HepG2 (cell line): ENCODE data around the gene PALM2AKAP2. TPM values are rescaled to one million over a fixed set of nuclear protein-coding genes. Genes with fewer than 3 reads are reported as not detected.

Experiments
- ATAC-seq: fragments of 200-7000 bp; cut with Tn5 transposase; 3 replicates; pipeline ENCODE4 v1.9.1; 2020; ENCODE audit warnings: mild to moderate bottlenecking, moderate library complexity
- BruUV-seq: library from RNA; stranded (reverse); fragments of 400-500 nt; replicated peaks from 2 replicates; lab custom pipeline; 2021; lab: Mats Ljungman, UMichigan
- CTCF ChIA-PET: fragments of 300-600 bp; formaldehyde crosslinking; extraction: SDS; loops from one replicate; lab custom pipeline; 2021; ENCODE audit warnings: low total read pairs, inconsistent platforms, low intra/inter-chr PET ratio; lab: Yijun Ruan, JAX
- POLR2A ChIA-PET: fragments of 350-600 bp; sonication (Branson Sonifier 250); formaldehyde crosslinking; loops from one replicate; lab custom pipeline; 2020; ENCODE audit warnings: antibody characterized with exemption, inconsistent platforms; lab: Yijun Ruan, JAX
- DNase-seq: peaks from one replicate; pipeline ENCODE4 v3.0.0-alpha.2; 2015; ENCODE audit warnings: low spot score
- FAIRE-seq: peaks from 3 replicates; lab custom pipeline; 2011; peaks lifted over from hg19 to GRCh38; lab: Jason Lieb, UNC
- H2AFZ ChIP-seq: one replicate; pipeline ENCODE4 v1.6.1; 2011; ENCODE audit warnings: low read length, inconsistent platforms
- H3K27ac ChIP-seq: fragments of 300-600 bp; 3 replicates; pipeline ENCODE4 v1.8.0; 2011; ENCODE audit warnings: mixed run types, mild to moderate bottlenecking, mixed read lengths, low read length, inconsistent platforms; ENCODE audit not compliant: insufficient read depth; ENCODE audit errors: extremely low read length
- H3K27me3 ChIP-seq, 2 experiments: fragments of 200-600 bp in 1 of 2; 2 replicates in 1 of 2; 3 replicates in 1 of 2; pipeline versions ENCODE4 v1.6.0 to v1.8.0; 2011; ENCODE audit warnings: low read length in 2 of 2, mild to moderate bottlenecking in 2 of 2, moderate library complexity in 2 of 2, inconsistent platforms in 1 of 2; ENCODE audit not compliant: insufficient read depth in 2 of 2, control insufficient read depth in 1 of 2
- H3K36me3 ChIP-seq, 2 experiments: fragments of 200-600 bp in 1 of 2; replicated peaks in 1 of 2; 2 replicates in 1 of 2; 3 replicates in 1 of 2; pipeline versions ENCODE4 v1.5.1 to v1.8.0; 2011; ENCODE audit warnings: low read length in 2 of 2, inconsistent platforms in 1 of 2; ENCODE audit not compliant: insufficient read depth in 2 of 2, control insufficient read depth in 1 of 2
- H3K4me1 ChIP-seq: 2 replicates; pipeline ENCODE4 v1.5.1; 2012; ENCODE audit warnings: low read length, inconsistent platforms; ENCODE audit not compliant: insufficient read depth
- H3K4me2 ChIP-seq: 2 replicates; pipeline ENCODE4 v1.6.0; 2011; ENCODE audit warnings: low read depth, low read length, inconsistent platforms
- H3K4me3 ChIP-seq, 3 experiments: fragments of 200-600 bp in 1 of 3; sonication (generic), shearing (Covaris generic) in 1 of 3; replicated peaks in 1 of 3; 2 replicates each; pipeline ENCODE4 v1.5.1; 2011 to 2016; ENCODE audit warnings: low read length in 3 of 3, inconsistent platforms in 2 of 3, low read depth in 2 of 3, mild to moderate bottlenecking in 2 of 3, control low read depth in 1 of 3, mixed read lengths in 1 of 3; ENCODE audit not compliant: insufficient read depth in 1 of 3
- H3K79me2 ChIP-seq: one replicate; pipeline ENCODE4 v1.6.1; 2011; ENCODE audit warnings: low read length, inconsistent platforms; ENCODE audit not compliant: insufficient read depth
- H3K9ac ChIP-seq: 2 replicates; pipeline ENCODE4 v1.6.0; 2011; ENCODE audit warnings: mild to moderate bottlenecking, low read depth, low read length, inconsistent platforms; ENCODE audit not compliant: insufficient read depth
- H3K9me3 ChIP-seq: 2 replicates; pipeline ENCODE4 v1.5.1; 2012; ENCODE audit warnings: mild to moderate bottlenecking, low read length
- H4K20me1 ChIP-seq: 2 replicates; pipeline ENCODE4 v1.6.0; 2011; ENCODE audit warnings: inconsistent platforms, mild to moderate bottlenecking, low read length, moderate library complexity; ENCODE audit not compliant: insufficient read depth
- ATF6 ChIP-seq: sonication (generic); formaldehyde crosslinking; conservative IDR thresholded peaks from 2 replicates; pipeline ENCODE4 v1.4.0; 2020; ENCODE audit warnings: missing genetic modification reagents
- DPF2 ChIP-seq: sonication (generic); formaldehyde crosslinking; IDR thresholded peaks from 2 replicates; pipeline ENCODE4 v1.4.0; 2020; ENCODE audit warnings: mild to moderate bottlenecking, low read depth, missing genetic modification reagents, borderline replicate concordance
- HOXA3 ChIP-seq: sonication (generic); formaldehyde crosslinking; IDR thresholded peaks from 2 replicates; pipeline ENCODE4 v1.5.0; 2020; ENCODE audit warnings: missing genetic modification reagents
- HOXA7 ChIP-seq: sonication (generic); formaldehyde crosslinking; IDR thresholded peaks from 2 replicates; pipeline ENCODE4 v1.8.1; 2022; ENCODE audit warnings: mild to moderate bottlenecking, missing genetic modification reagents, moderate library complexity
- MATR3 ChIP-seq: sonication (generic); formaldehyde crosslinking; IDR thresholded peaks from 2 replicates; pipeline ENCODE4 v1.4.0; 2020; ENCODE audit warnings: missing genetic modification reagents
- PREB ChIP-seq: sonication (generic); formaldehyde crosslinking; IDR thresholded peaks from 2 replicates; pipeline ENCODE4 v1.4.0; 2020; ENCODE audit warnings: missing genetic modification reagents
- ZNF292 ChIP-seq: sonication (generic); formaldehyde crosslinking; IDR thresholded peaks from 2 replicates; pipeline ENCODE4 v1.8.1; 2022; ENCODE audit warnings: mild to moderate bottlenecking, low read depth, missing genetic modification reagents, borderline replicate concordance
- ZNF501 ChIP-seq: sonication (generic); formaldehyde crosslinking; IDR thresholded peaks from 2 replicates; pipeline ENCODE4 v1.5.1; 2020; ENCODE audit warnings: mild to moderate bottlenecking, moderate library complexity, missing genetic modification reagents
- ZNF563 ChIP-seq: sonication (generic); formaldehyde crosslinking; IDR thresholded peaks from 2 replicates; pipeline ENCODE4 v1.8.0; 2022; ENCODE audit warnings: mild to moderate bottlenecking, moderate library complexity, missing genetic modification reagents
- ZNF784 ChIP-seq: sonication (generic); formaldehyde crosslinking; IDR thresholded peaks from 2 replicates; pipeline ENCODE4 v1.5.1; 2020; ENCODE audit warnings: missing genetic modification reagents, mild to moderate bottlenecking, borderline replicate concordance
- WGBS: methylation state at CpG from one replicate; pipeline ENCODE4 v1.1.6; 2017; ENCODE audit warnings: low lambda C conversion rate; 5-methylcytosine and 5-hydroxymethylcytosine counted together
- in situ Hi-C: cut with HindIII; loops from 2 replicates; pipeline ENCODE4 v1.10.0; 2017; ENCODE audit warnings: low pct_unique_long_range_greater_than_20kb; ENCODE audit not compliant: extremely low pct_ligation_motif_present
- intact Hi-C: fragments of 100-400 bp; cut with micrococcal nuclease; formaldehyde crosslinking; loops from one replicate; pipeline ENCODE4 v1.10.0; 2022; ENCODE audit not compliant: unreplicated experiment
- polyA plus RNA-seq, 8 experiments: library from polyadenylated mRNA; depleted of rRNA in 3 of 8; stranded (reverse) in 7 of 8; unstranded in 1 of 8; fragments of >200 nt; fragmentation: Illumina TruSeq in 4 of 8; extraction: Trizol in 4 of 8; gene quantifications; 2 replicates each; pipeline versions ENCODE4 v1.2.1 to v1.2.3, GENCODE V29; 2011 to 2016; ENCODE audit warnings: low read depth in 4 of 8, missing spikeins in 1 of 8, mixed read lengths in 1 of 8; ENCODE audit not compliant: insufficient read depth in 1 of 8
- total RNA-seq, 5 experiments: library from RNA; depleted of rRNA; stranded (reverse); fragments of >200 nt; fragmentation: Illumina TruSeq; extraction: Trizol; gene quantifications; 2 replicates each; pipeline ENCODE4 v1.2.3, GENCODE V29; 2016; ENCODE audit warnings: low read depth in 1 of 5
- TF ChIP-seq, protein P1 (sequence below): sonication (generic); formaldehyde crosslinking; IDR thresholded peaks from 2 replicates; pipeline ENCODE4 v1.5.0; 2020; ENCODE audit warnings: missing genetic modification reagents, mild to moderate bottlenecking, borderline replicate concordance
- TF ChIP-seq, protein P2 (sequence below): sonication (generic); formaldehyde crosslinking; IDR thresholded peaks from 2 replicates; pipeline ENCODE4 v1.5.1; 2020; ENCODE audit warnings: mild to moderate bottlenecking, missing genetic modification reagents
- TF ChIP-seq, protein P3 (sequence below): sonication (generic); formaldehyde crosslinking; IDR thresholded peaks from 2 replicates; pipeline ENCODE4 v1.9.0; 2021; ENCODE audit warnings: missing genetic modification reagents, borderline replicate concordance

Gene PALM2AKAP2
- total and polyA plus RNA-seq, 2 of the 13 experiments (the other 11 are each of a cell fraction or from before 2014, with no cell fraction given) = 0.25 to 1.8 TPM

DNA sequence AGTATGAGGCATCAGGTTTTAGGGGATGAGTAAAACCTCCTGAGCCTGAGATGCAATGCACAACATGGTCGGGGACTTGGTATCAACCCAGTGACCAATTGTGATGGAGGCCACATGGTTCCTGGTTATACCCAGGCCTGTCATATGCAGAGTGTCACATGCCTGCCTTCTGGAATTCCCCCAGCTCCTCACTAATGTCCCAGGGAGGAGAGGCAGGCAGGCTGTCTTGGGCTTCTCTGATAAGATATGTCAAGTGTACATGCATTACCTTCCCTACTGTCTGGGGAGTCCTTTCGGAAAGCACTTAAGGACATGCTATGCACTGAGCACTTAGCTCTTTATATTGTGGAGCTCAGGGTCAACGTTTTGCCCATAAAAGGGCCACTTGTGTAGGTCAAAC is 14.2 kb upstream of the PALM2AKAP2 start:
- no TSS peak for BruUV-seq
- in situ Hi-C loops = no loop called here
- Histone ChIP-seq H3K9me3 (no peaks in the 10 kb centered on the region), H3K9ac (no peak overlapping the region), H3K4me3 (no peak overlapping the region), H3K79me2 (no peaks in the 10 kb centered on the region), H3K4me2 (no peak overlapping the region), H3K27me3 (no peaks in the 10 kb centered on the region), H4K20me1 (no peaks in the 10 kb centered on the region), H3K27ac (no peak overlapping the region), H2AFZ (no peak overlapping the region), H3K36me3 (no peaks in the 10 kb centered on the region), H3K4me1 (no peaks in the 10 kb centered on the region)
- FAIRE-seq (no peak), DNase-seq (no peak), ATAC-seq (no peak)
- CTCF ChIA-PET = no interaction called here
- 33% methylated on average over 3 of the region's 3 CpGs for WGBS
- intact Hi-C loops = no loop called here
- POLR2A ChIA-PET = no interaction called here
- TF ChIP-seq ATF6 (no peak), HOXA7 (no peak), ZNF784 (CRISPR knock-in tag) (no peak), DPF2 (CRISPR knock-in tag) (no peak), HOXA3 (CRISPR knock-in tag) (no peak), ZNF292 (CRISPR knock-in tag) (no peak), PREB (no peak), MATR3 (CRISPR knock-in tag) (no peak), ZNF501 (CRISPR knock-in tag) (no peak), ZNF563 (CRISPR knock-in tag) (no peak)
- TF ChIP-seq, protein P1, sequence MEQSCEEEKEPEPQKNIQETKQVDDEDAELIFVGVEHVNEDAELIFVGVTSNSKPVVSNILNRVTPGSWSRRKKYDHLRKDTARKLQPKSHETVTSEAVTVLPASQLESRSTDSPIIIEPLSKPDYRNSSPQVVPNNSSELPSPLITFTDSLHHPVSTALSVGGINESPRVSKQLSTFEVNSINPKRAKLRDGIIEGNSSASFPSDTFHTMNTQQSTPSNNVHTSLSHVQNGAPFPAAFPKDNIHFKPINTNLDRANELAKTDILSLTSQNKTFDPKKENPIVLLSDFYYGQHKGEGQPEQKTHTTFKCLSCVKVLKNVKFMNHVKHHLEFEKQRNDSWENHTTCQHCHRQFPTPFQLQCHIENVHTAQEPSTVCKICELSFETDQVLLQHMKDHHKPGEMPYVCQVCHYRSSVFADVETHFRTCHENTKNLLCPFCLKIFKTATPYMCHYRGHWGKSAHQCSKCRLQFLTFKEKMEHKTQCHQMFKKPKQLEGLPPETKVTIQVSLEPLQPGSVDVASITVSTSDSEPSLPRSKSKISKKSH (CRISPR knock-in tag) = no peak
- TF ChIP-seq, protein P2, sequence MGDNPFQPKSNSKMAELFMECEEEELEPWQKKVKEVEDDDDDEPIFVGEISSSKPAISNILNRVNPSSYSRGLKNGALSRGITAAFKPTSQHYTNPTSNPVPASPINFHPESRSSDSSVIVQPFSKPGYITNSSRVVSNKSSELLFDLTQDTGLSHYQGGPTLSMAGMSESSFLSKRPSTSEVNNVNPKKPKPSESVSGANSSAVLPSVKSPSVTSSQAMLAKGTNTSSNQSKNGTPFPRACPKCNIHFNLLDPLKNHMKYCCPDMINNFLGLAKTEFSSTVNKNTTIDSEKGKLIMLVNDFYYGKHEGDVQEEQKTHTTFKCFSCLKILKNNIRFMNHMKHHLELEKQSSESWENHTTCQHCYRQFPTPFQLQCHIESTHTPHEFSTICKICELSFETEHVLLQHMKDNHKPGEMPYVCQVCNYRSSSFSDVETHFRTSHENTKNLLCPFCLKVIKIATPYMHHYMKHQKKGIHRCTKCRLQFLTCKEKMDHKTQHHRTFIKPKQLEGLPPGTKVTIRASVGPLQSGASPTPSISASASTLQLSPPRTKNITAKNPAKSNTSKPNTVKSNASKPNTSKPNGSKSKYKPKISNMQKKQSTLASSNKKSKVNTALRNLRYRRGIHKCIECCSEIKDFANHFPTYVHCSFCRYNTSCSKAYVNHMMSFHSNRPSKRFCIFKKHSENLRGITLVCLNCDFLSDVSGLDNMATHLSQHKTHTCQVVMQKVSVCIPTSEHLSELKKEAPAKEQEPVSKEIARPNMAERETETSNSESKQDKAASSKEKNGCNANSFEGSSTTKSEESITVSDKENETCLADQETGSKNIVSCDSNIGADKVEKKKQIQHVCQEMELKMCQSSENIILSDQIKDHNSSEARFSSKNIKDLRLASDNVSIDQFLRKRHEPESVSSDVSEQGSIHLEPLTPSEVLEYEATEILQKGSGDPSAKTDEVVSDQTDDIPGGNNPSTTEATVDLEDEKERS (CRISPR knock-in tag) = no peak
- TF ChIP-seq, protein P3, sequence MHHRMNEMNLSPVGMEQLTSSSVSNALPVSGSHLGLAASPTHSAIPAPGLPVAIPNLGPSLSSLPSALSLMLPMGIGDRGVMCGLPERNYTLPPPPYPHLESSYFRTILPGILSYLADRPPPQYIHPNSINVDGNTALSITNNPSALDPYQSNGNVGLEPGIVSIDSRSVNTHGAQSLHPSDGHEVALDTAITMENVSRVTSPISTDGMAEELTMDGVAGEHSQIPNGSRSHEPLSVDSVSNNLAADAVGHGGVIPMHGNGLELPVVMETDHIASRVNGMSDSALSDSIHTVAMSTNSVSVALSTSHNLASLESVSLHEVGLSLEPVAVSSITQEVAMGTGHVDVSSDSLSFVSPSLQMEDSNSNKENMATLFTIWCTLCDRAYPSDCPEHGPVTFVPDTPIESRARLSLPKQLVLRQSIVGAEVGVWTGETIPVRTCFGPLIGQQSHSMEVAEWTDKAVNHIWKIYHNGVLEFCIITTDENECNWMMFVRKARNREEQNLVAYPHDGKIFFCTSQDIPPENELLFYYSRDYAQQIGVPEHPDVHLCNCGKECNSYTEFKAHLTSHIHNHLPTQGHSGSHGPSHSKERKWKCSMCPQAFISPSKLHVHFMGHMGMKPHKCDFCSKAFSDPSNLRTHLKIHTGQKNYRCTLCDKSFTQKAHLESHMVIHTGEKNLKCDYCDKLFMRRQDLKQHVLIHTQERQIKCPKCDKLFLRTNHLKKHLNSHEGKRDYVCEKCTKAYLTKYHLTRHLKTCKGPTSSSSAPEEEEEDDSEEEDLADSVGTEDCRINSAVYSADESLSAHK (CRISPR knock-in tag) = no peak
